ENCODE data around the gene EID1. TPM values are rescaled to one million over a fixed set of nuclear protein-coding genes. Genes with fewer than 3 reads are reported as not detected.
"Not testable (repeated sequence)": the region's sequence is repeated elsewhere in the genome, so short reads cannot be mapped to it uniquely, and the experiment has no call there.

Gene EID1
- total RNA-seq, 1 donor from 2014 or later, result 105 TPM

GRCh38 chr15:48834756-48835155 lies 43.2 kb upstream of the EID1 start:
- Histone ChIP-seq H3K4me3 (ENCODE audit: low read depth, low read length) (no peak overlapping the region), H3K36me3 (ENCODE audit: control insufficient read depth, insufficient read depth, low read length) (no peaks in the 10 kb centered on the region), H3K27me3 (ENCODE audit: control insufficient read depth, insufficient read depth, low read length) (no peaks in the 10 kb centered on the region)
- no peak for TF ChIP-seq CTCF (IDR thresholded peaks at IDR 0.05; ENCODE audit: insufficient read depth, low read length, poor library complexity, severe bottlenecking)
- no peak for DNase-seq (ENCODE audit: low read depth)

- no peak for TF ChIP-seq CTCF (IDR thresholded peaks at IDR 0.05; ENCODE audit: insufficient read depth, low read length, poor library complexity, severe bottlenecking)
Measured at GRCh38 chr15:48842501-48842900, 35.4 kb upstream of the EID1 start.

GRCh38 chr15:48845123-48845522 lies 32.8 kb upstream of the EID1 start:
- H3K4me3 ChIP-seq (ENCODE audit: low read depth, low read length), result no peak overlapping the region
- no peaks in the 10 kb centered on the region for H3K27me3 ChIP-seq (ENCODE audit: control insufficient read depth, insufficient read depth, low read length)
- no peaks in the 10 kb centered on the region for H3K36me3 ChIP-seq (ENCODE audit: control insufficient read depth, insufficient read depth, low read length)
- DNase-seq (ENCODE audit: low read depth), result no peak
- no peak for TF ChIP-seq CTCF (IDR thresholded peaks at IDR 0.05; ENCODE audit: insufficient read depth, low read length, poor library complexity, severe bottlenecking)

More at GRCh38 chr15:48842501-48842900, 35.4 kb upstream of the EID1 start:
- Histone ChIP-seq H3K27me3 (ENCODE audit: control insufficient read depth, insufficient read depth, low read length) (no peaks in the 10 kb centered on the region), H3K36me3 (ENCODE audit: control insufficient read depth, insufficient read depth, low read length) (no peaks in the 10 kb centered on the region), H3K4me3 (ENCODE audit: low read depth, low read length) (no peak overlapping the region)
- DNase-seq (ENCODE audit: low read depth), result no peak

- no peak for DNase-seq (ENCODE audit: low read depth)
- Histone ChIP-seq H3K4me3 (ENCODE audit: low read depth, low read length) (no peak overlapping the region), H3K27me3 (ENCODE audit: control insufficient read depth, insufficient read depth, low read length) (no peaks in the 10 kb centered on the region)
Measured at GRCh38 chr15:48850648-48851047, 27.3 kb upstream of the EID1 start.

GRCh38 chr15:48851956-48852355 lies 26.0 kb upstream of the EID1 start:
- TF ChIP-seq CTCF (IDR thresholded peaks at IDR 0.05; ENCODE audit: insufficient read depth, low read length, poor library complexity, severe bottlenecking), result no peak

More at GRCh38 chr15:48850648-48851047, 27.3 kb upstream of the EID1 start:
- no peaks in the 10 kb centered on the region for H3K36me3 ChIP-seq (ENCODE audit: control insufficient read depth, insufficient read depth, low read length)
- TF ChIP-seq CTCF (IDR thresholded peaks at IDR 0.05; ENCODE audit: insufficient read depth, low read length, poor library complexity, severe bottlenecking), result no peak

GRCh38 chr15:48854434-48854833 lies 23.5 kb upstream of the EID1 start:
- not testable (repeated sequence) for H3K27me3 ChIP-seq (ENCODE audit: control insufficient read depth, insufficient read depth, low read length); H3K4me3 ChIP-seq (ENCODE audit: low read depth, low read length); DNase-seq (ENCODE audit: low read depth); H3K36me3 ChIP-seq (ENCODE audit: control insufficient read depth, insufficient read depth, low read length)

More at GRCh38 chr15:48851956-48852355, 26.0 kb upstream of the EID1 start:
- Histone ChIP-seq H3K27me3 (ENCODE audit: control insufficient read depth, insufficient read depth, low read length) (no peaks in the 10 kb centered on the region), H3K4me3 (ENCODE audit: low read depth, low read length) (no peak overlapping the region), H3K36me3 (ENCODE audit: control insufficient read depth, insufficient read depth, low read length) (no peaks in the 10 kb centered on the region)
- DNase-seq (ENCODE audit: low read depth), result no peak

Data from kidney epithelial cell (primary cell).